Thoracic aorta (tissue), 2 donors: ENCODE results near the gene ACMSD. TPM values are rescaled to one million over a fixed set of nuclear protein-coding genes. Genes with fewer than 3 reads are reported as not detected.

Source experiments
- ATAC-seq: fragments of 150-250 bp; one replicate; pipeline ENCODE4 v1.8.0; 2017; ENCODE audit warnings: low read depth; ENCODE audit not compliant: insufficient number of reproducible peaks, low FRiP score
- DNase-seq: peaks from one replicate; pipeline ENCODE4 v3.0.0-alpha.2; 2020; ENCODE audit warnings: low spot score
- H3K27ac ChIP-seq, 2 donors: fragments of 200-600 bp; sonication (generic); 1 replicate in 1 of 2; 2 replicates in 1 of 2; pipeline ENCODE4 v1.5.1; 2016; ENCODE audit warnings: mild to moderate bottlenecking in 2 of 2, moderate library complexity in 2 of 2
- H3K27me3 ChIP-seq: fragments of 200-600 bp; sonication (generic); replicated peaks from 2 replicates; pipeline ENCODE4 v1.6.0; 2016; ENCODE audit warnings: mild to moderate bottlenecking; ENCODE audit not compliant: insufficient read depth
- H3K36me3 ChIP-seq: fragments of 200-600 bp; sonication (generic); one replicate; pipeline ENCODE4 v1.5.1; 2016
- H3K4me1 ChIP-seq, 2 donors: fragments of 200-600 bp; sonication (generic); 1 replicate in 1 of 2; 2 replicates in 1 of 2; pipeline versions ENCODE4 v1.5.1 to v1.6.0; 2016; ENCODE audit warnings: low read depth in 2 of 2, mild to moderate bottlenecking in 1 of 2; ENCODE audit not compliant: control insufficient read depth in 1 of 2
- H3K4me3 ChIP-seq: fragments of 200-600 bp; sonication (generic); 2 replicates; pipeline ENCODE4 v1.5.1; 2016; ENCODE audit warnings: mild to moderate bottlenecking
- H3K9me3 ChIP-seq: fragments of 200-600 bp; sonication (generic); 2 replicates; pipeline ENCODE4 v1.5.1; 2016
- total RNA-seq, 2 donors: library from RNA; depleted of rRNA; stranded (reverse); fragments of >200 nt; gene quantifications; one replicate each; pipeline versions ENCODE4 v1.1.0 to v1.2.3, GENCODE V29; 2016
- TF ChIP-seq, protein P1 (sequence below): fragments of 200-600 bp; sonication (generic); IDR thresholded peaks from one replicate; pipeline ENCODE4 v1.5.1; 2019; ENCODE audit warnings: antibody characterized with exemption

ACMSD gene
- total RNA-seq: not detected

DNA sequence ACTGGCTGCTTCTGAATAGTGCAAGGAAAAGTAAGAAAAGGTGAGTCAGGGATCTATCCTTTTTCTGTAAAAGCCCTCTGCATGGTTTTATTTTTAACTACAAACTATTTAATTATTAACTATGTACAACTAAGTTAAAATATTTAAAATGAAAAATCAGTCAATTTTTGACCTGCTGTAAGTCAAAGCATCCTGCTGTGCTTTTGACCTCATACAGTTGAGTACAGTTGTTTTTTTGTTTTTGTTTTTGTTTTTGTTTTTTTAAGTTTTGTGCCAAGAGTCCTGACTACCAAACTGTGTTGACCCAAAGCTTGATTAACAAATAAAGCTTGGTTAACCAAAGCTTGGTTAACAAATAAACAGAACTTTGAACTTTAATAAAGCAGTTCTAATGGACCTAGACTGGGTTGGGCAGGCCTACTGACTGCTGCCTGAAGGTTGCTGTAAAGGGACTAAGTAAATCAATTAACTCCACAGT is at the start of gene ACMSD:
Gene ACMSD, plus strand, starts transcription at position 474 of the 478 bp plus-strand sequence. CDS start 67 bp downstream, outside the sequence.
- H3K27me3 ChIP-seq: no peaks in the 10 kb centered on the region
- DNase-seq (no peak), ATAC-seq (no peak)
- no peak within 1 kb of the TSS for H3K4me3 ChIP-seq
- H3K9me3 ChIP-seq: peaks cover 5% of the 10 kb centered on the region
- no peaks in the 10 kb centered on the region for H3K36me3 ChIP-seq
- H3K27ac ChIP-seq: no peak within 1 kb of the TSS
- TF ChIP-seq, protein P1, sequence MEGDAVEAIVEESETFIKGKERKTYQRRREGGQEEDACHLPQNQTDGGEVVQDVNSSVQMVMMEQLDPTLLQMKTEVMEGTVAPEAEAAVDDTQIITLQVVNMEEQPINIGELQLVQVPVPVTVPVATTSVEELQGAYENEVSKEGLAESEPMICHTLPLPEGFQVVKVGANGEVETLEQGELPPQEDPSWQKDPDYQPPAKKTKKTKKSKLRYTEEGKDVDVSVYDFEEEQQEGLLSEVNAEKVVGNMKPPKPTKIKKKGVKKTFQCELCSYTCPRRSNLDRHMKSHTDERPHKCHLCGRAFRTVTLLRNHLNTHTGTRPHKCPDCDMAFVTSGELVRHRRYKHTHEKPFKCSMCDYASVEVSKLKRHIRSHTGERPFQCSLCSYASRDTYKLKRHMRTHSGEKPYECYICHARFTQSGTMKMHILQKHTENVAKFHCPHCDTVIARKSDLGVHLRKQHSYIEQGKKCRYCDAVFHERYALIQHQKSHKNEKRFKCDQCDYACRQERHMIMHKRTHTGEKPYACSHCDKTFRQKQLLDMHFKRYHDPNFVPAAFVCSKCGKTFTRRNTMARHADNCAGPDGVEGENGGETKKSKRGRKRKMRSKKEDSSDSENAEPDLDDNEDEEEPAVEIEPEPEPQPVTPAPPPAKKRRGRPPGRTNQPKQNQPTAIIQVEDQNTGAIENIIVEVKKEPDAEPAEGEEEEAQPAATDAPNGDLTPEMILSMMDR: no peak
- no peaks in the 10 kb centered on the region for H3K4me1 ChIP-seq

DNA sequence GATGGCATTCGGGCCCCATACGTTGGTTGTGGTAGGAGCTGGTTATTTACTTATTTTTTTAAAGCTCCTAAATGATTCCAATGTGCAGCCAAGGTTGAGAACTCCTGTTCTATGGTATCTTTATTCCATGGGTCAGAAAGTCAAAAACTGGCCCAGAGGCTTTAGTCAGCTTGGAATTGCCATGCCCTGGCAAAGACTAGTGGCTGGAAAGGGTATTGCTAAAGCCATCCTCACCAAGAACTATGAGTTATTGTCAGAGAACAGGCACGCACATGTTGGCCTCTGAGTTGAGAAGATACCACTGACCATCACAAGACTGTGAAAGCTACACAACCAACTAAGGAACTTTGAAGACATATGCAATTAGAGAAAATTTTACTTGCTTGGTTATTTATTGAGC is 47.9 kb upstream of the ACMSD start:
- TF ChIP-seq, protein P1: no peak

DNA sequence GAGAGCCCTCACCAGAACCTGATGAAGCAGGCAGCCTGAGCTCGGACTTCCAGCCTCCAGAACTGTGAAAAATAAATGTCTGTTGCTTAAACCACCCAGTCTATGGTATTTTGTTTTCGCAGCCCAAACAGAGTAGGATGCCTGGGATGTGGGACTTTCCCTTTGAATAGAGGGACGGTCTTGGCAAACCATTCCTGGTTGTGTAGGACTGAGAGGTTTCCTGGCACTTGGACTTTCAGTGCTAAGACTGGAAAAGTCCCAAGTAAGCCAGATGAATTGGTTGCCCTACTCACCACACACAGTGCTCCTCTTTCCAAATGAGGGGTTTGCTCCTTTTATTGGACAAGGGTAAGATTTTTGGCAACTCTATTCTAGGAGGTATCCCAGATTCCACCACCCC is 46.8 kb upstream of the ACMSD start:
- no peaks in the 10 kb centered on the region for H3K9me3 ChIP-seq
- no peak overlapping the region for H3K27ac ChIP-seq
- H3K4me1 ChIP-seq: no peaks in the 10 kb centered on the region
- TF ChIP-seq, protein P1: no peak
- no peak overlapping the region for H3K4me3 ChIP-seq
- no peaks in the 10 kb centered on the region for H3K36me3 ChIP-seq
- ATAC-seq: no peak
- no peak for DNase-seq
- no peaks in the 10 kb centered on the region for H3K27me3 ChIP-seq

More for the DNA sequence above, 47.9 kb upstream of the ACMSD start:
- Histone ChIP-seq H3K36me3 (no peaks in the 10 kb centered on the region), H3K4me1 (no peaks in the 10 kb centered on the region), H3K27me3 (no peaks in the 10 kb centered on the region), H3K4me3 (no peak overlapping the region), H3K9me3 (no peaks in the 10 kb centered on the region), H3K27ac (no peak overlapping the region)
- ATAC-seq: no peak
- no peak for DNase-seq

DNA sequence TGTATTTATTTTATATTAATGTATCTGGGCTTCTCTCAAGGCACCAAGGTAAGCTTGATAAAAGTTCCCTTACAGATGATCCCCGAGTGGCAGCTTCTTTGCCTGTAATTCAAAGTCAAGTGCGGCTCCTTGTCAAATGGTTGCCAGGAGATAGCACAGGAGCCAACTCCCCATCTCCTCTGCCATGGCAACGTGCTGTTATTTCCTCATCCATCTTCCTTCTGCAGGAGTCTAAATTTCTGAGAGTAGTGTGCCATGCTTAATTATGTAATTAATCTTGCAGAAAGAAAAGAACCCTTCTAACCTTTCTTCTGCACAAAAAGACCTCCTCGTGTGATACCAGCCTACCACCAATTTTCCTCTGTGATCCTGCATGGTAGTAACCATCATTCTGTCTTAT is 46.2 kb upstream of the ACMSD start:
- H3K27ac ChIP-seq: no peak overlapping the region
- no peak for ATAC-seq
- no peaks in the 10 kb centered on the region for H3K36me3 ChIP-seq
- no peak overlapping the region for H3K4me3 ChIP-seq
- TF ChIP-seq, protein P1: no peak
- H3K27me3 ChIP-seq: no peaks in the 10 kb centered on the region
- no peaks in the 10 kb centered on the region for H3K9me3 ChIP-seq
- DNase-seq: no peak
- H3K4me1 ChIP-seq: no peaks in the 10 kb centered on the region

DNA sequence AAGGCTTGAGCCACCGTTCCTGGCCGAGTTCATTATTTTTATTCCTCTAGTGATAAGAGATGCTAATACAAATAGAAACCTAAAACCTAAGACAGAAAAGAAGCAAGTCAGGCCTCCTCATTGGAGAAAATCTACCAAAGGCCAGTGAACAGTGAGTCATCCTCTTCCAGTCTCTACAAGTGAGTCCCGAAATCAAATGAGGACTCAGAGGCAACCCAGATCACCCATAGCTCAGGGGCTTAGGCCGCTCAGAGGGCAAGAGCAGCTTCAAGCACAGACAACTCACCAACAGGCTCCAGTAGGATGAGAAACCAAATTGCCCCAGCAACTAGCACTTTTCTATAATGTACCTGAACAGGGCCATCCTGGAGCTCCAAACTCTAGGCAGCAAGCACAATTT is 42.7 kb upstream of the ACMSD start:
- H3K27ac ChIP-seq: no peak overlapping the region
- no peaks in the 10 kb centered on the region for H3K9me3 ChIP-seq
- DNase-seq (no peak), ATAC-seq (no peak)
- TF ChIP-seq, protein P1: no peak
- no peak overlapping the region for H3K4me3 ChIP-seq
- H3K4me1 ChIP-seq: no peaks in the 10 kb centered on the region
- no peaks in the 10 kb centered on the region for H3K27me3 ChIP-seq
- H3K36me3 ChIP-seq: no peaks in the 10 kb centered on the region
